Left ventricle myocardium inferior (tissue), 1 donor: ENCODE measurements around the gene GTF2I. TPM values are rescaled to one million over a fixed set of nuclear protein-coding genes. Genes with fewer than 3 reads are reported as not detected.
A peak's percentile ranks its signal among the peaks of the same experiment; 100 is the strongest.

ENCODE experiments used
- DNase-seq: peaks from one replicate; pipeline ENCODE4 v3.0.0-alpha.2; 2020
- H3K27ac ChIP-seq: fragments of 200-600 bp; replicated peaks from 2 replicates; pipeline ENCODE4 v1.8.0; 2021
- H3K27me3 ChIP-seq: fragments of 200-600 bp; 2 replicates; pipeline ENCODE4 v1.8.0; 2021; ENCODE audit warnings: low read depth
- H3K36me3 ChIP-seq: fragments of 200-600 bp; 2 replicates; pipeline ENCODE4 v1.8.0; 2021
- H3K4me1 ChIP-seq: fragments of 200-600 bp; 2 replicates; pipeline ENCODE4 v1.8.0; 2021
- H3K4me3 ChIP-seq: fragments of 200-600 bp; 2 replicates; pipeline ENCODE4 v1.8.0; 2021; ENCODE audit warnings: mild to moderate bottlenecking, moderate library complexity
- H3K9me3 ChIP-seq: fragments of 200-600 bp; replicated peaks from 2 replicates; pipeline ENCODE4 v1.8.0; 2021
- intact Hi-C: fragments of 100-400 bp; cut with micrococcal nuclease; formaldehyde crosslinking; loops from one replicate; pipeline ENCODE4 v1.11.0; 2022
- total RNA-seq: library from RNA; stranded (reverse); fragmentation: NEBNext Ultra II Directional; extraction: Animal tissue kit (Norgen Biotek cat#: 25700); gene quantifications from one replicate; pipeline ENCODE4 v1.2.1, GENCODE V29; 2021
- TF ChIP-seq, protein P1 (sequence below): fragments of 200-600 bp; IDR thresholded peaks from 2 replicates; pipeline ENCODE4 v1.8.0; 2021; ENCODE audit warnings: antibody characterized with exemption, mild to moderate bottlenecking, borderline replicate concordance
- donor health status: DM: no; HTN: yes; CAD: no; lungs with severe emphysema.

The GTF2I gene
- total RNA-seq, 1 donor from 2014 or later = 122 TPM

DNA sequence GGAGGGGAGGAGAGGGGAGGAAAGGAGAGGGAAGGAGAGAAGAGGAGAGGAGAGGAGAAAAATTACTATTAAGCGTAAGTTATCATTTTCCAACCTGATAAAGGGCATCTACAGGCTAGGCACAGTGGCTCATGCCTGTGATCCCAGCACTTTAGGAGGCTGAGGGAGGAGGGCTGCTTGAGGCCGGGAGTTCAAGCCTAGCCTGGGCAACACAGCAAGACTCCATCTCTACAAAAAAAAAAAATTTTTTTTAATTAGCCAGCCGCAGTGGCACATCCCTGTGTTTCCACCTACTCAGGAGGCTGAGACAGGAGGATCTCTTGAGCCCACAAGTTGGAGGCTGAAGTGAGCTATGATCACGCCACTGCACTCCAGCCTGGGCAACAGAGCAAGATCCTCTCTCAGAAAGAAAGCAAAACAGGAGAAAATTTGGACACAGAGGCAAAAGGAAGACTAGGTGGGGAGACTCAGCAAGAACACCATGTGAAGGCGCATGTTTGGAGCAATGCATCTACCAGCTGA lies 35.2 kb upstream of the GTF2I start:
- DNase-seq = no peak
- Histone ChIP-seq H3K36me3 (no peaks in the 10 kb centered on the region), H3K4me3 (no peak overlapping the region), H3K27me3 (no peaks in the 10 kb centered on the region), H3K4me1 (no peaks in the 10 kb centered on the region), H3K9me3 (no peaks in the 10 kb centered on the region), H3K27ac (no peak overlapping the region)
- TF ChIP-seq, protein P1, sequence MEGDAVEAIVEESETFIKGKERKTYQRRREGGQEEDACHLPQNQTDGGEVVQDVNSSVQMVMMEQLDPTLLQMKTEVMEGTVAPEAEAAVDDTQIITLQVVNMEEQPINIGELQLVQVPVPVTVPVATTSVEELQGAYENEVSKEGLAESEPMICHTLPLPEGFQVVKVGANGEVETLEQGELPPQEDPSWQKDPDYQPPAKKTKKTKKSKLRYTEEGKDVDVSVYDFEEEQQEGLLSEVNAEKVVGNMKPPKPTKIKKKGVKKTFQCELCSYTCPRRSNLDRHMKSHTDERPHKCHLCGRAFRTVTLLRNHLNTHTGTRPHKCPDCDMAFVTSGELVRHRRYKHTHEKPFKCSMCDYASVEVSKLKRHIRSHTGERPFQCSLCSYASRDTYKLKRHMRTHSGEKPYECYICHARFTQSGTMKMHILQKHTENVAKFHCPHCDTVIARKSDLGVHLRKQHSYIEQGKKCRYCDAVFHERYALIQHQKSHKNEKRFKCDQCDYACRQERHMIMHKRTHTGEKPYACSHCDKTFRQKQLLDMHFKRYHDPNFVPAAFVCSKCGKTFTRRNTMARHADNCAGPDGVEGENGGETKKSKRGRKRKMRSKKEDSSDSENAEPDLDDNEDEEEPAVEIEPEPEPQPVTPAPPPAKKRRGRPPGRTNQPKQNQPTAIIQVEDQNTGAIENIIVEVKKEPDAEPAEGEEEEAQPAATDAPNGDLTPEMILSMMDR = no peak
- intact Hi-C loops = no loop called here

DNA sequence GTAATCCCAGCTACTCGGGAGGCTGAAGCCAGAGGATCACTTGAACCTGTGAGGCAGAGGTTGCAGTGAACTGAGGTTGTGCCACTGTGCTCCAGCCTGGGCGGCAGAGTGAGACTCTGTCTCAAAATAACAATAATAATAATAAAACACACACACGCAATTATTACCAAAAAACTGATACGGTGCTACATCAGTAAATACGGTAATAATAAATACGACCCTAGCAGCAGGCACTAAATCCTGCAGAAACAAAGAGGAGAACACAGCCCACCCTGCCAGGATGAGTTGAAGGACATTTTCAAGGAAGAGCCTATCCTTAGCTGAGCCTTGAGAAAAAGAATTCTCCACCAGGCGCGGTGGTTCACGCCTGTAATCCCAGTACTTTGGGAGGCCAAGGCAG lies 34.4 kb upstream of the GTF2I start:
- Histone ChIP-seq H3K4me3 (no peak overlapping the region), H3K27me3 (no peaks in the 10 kb centered on the region), H3K27ac (no peak overlapping the region), H3K36me3 (no peaks in the 10 kb centered on the region), H3K9me3 (no peaks in the 10 kb centered on the region), H3K4me1 (peaks cover 8% of the 10 kb centered on the region)
- TF ChIP-seq, protein P1 = no peak
- intact Hi-C loops = no loop called here
- no peak for DNase-seq

DNA sequence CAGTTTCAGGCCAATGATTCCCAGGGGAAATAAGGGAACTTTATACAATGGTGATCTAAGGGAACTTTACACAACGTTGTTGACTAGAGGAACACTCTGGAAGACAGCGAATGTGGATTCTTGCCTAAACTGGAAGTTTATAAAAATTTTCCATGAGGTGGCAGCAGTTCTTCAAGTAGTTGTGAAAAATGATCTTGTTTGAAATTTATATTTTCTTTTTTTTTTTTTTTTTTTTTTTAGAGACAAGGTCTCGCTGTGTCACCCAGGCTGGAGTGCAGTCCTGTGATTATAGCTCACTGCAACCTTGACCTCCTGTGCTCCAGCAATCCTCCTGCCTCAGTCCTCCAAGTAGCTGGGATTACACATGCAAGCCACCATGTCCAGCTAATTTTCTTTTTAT lies 32.1 kb upstream of the GTF2I start:
- Histone ChIP-seq H3K9me3 (no peaks in the 10 kb centered on the region), H3K27ac (no peak overlapping the region), H3K4me3 (no peak overlapping the region), H3K36me3 (no peaks in the 10 kb centered on the region), H3K27me3 (no peaks in the 10 kb centered on the region), H3K4me1 (peaks cover 12% of the 10 kb centered on the region)
- no peak for DNase-seq
- intact Hi-C loops = no loop called here
- TF ChIP-seq, protein P1 = peak; percentile 34

DNA sequence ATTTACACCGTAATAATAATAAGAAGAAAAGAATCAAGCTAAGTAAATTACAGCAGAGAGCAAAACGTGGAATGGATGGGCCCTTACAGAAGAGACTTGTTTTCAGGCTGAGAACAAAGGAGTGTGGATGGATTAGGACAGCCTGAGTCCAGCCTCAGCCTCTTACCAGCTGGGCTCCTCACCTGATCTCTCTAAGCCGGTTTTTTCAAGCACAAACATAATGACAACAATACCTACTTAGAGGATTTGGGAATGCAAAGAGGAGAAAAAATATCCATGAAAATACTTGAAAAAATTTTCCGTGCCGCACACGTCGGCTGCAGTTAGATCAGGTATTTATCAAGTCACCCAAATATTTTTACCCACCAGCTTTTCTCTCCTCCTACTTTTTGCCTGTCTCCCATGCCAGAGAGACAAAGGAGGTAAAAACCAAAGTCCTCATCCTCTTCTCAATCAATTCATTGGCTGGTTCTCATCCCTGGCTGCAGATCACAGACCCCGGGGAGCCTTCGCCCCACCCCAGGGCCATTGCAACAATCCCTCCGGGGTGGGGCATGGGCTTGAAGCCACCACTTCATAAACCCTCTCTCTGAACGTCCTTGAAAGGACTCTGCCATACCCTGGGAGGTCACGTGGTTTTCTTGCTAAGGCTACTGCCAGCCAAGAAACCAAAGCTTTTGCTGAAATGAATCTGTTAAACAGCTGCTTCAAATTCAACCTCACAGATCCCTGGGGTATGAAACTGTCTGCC lies 29.7 kb upstream of the GTF2I start:
- TF ChIP-seq, protein P1 = no peak
- intact Hi-C loops = no loop called here
- Histone ChIP-seq H3K36me3 (no peaks in the 10 kb centered on the region), H3K27me3 (no peaks in the 10 kb centered on the region), H3K4me3 (peak overlapping the region; percentile 20), H3K9me3 (no peaks in the 10 kb centered on the region), H3K27ac (peak overlapping the region; percentile 9), H3K4me1 (peaks cover 12% of the 10 kb centered on the region)
- DNase-seq = no peak

DNA sequence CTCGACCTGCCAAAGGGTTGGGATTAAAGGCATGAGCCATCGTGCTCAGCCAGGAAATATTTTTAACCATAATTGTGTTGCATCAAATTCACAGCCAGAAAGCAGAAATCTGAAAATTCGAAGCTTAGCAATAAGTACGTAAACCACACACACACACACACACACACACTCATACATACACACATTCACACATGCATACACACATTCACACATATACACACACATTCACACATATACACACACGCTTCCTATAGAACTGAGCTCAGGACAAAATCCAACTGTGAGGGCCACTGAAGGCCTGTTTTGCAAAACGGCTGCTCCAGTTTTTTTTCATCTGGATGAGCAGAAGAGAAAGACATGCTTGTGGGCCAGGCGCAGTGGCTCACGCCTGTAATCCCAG lies 25.0 kb upstream of the GTF2I start:
- no peak overlapping the region for H3K27ac ChIP-seq
- TF ChIP-seq, protein P1 = no peak
- no peaks in the 10 kb centered on the region for H3K27me3 ChIP-seq
- intact Hi-C loops = no loop called here
- no peak overlapping the region for H3K4me3 ChIP-seq
- DNase-seq = no peak
- no peaks in the 10 kb centered on the region for H3K9me3 ChIP-seq
- no peaks in the 10 kb centered on the region for H3K36me3 ChIP-seq
- peaks cover 23% of the 10 kb centered on the region for H3K4me1 ChIP-seq
